Neutrophil (primary cell): Measurements from ENCODE around the gene IGDCC3.

Experiments used
- H3K27ac ChIP-seq: fragments of 200-600 bp; sonication (generic); 2 replicates; pipeline ENCODE4 v1.5.1; 2016; ENCODE audit warnings: mild to moderate bottlenecking, moderate library complexity
- H3K27me3 ChIP-seq: fragments of 200-600 bp; sonication (generic); 2 replicates; pipeline ENCODE4 v1.6.0; 2016; ENCODE audit warnings: mild to moderate bottlenecking
- H3K36me3 ChIP-seq: fragments of 200-600 bp; sonication (generic); 2 replicates; pipeline ENCODE4 v1.5.1; 2017
- H3K4me1 ChIP-seq, 2 experiments: fragments of 200-600 bp in 1 of 2; sonication (generic) in 1 of 2; 1 replicate in 1 of 2; 2 replicates in 1 of 2; pipeline versions ENCODE4 v1.5.1 to v1.6.1; 2013 to 2016; ENCODE audit warnings: low read depth in 1 of 2, low read length in 1 of 2, mild to moderate bottlenecking in 1 of 2, moderate library complexity in 1 of 2; ENCODE audit not compliant: control insufficient read depth in 1 of 2, insufficient read depth in 1 of 2
- H3K4me3 ChIP-seq, 2 experiments: fragments of 200-600 bp in 1 of 2; sonication (generic) in 1 of 2; 1 replicate in 1 of 2; 2 replicates in 1 of 2; pipeline ENCODE4 v1.5.1; 2013 to 2016; ENCODE audit warnings: low read depth in 1 of 2, low read length in 1 of 2, mild to moderate bottlenecking in 1 of 2, moderate library complexity in 1 of 2
- H3K9me3 ChIP-seq: fragments of 200-600 bp; sonication (generic); 2 replicates; pipeline ENCODE4 v1.5.1; 2016
- CTCF ChIP-seq: fragments of 200-600 bp; sonication (generic); IDR thresholded peaks from 2 replicates; pipeline ENCODE4 v1.5.1; 2016; ENCODE audit warnings: antibody characterized with exemption

IGDCC3 gene

GRCh38 chr15:65366122-65366892 is 11.5 kb downstream of the IGDCC3 start:
- peaks cover 64% of the 10 kb centered on the region for H3K27me3 ChIP-seq
- H3K27ac ChIP-seq = no peak overlapping the region
- H3K36me3 ChIP-seq = no peaks in the 10 kb centered on the region
- H3K9me3 ChIP-seq = no peaks in the 10 kb centered on the region
- no peaks in the 10 kb centered on the region for H3K4me1 ChIP-seq
- H3K4me3 ChIP-seq = no peak overlapping the region
- TF ChIP-seq CTCF = no peak

- Histone ChIP-seq H3K4me3 (no peak overlapping the region), H3K9me3 (no peaks in the 10 kb centered on the region)
Observed at GRCh38 chr15:65365229-65365628, 12.6 kb downstream of the IGDCC3 start.

GRCh38 chr15:65363766-65364165 is 14.0 kb downstream of the IGDCC3 start:
- no peak overlapping the region for H3K27ac ChIP-seq
- H3K9me3 ChIP-seq = no peaks in the 10 kb centered on the region
- no peak overlapping the region for H3K4me3 ChIP-seq
- H3K36me3 ChIP-seq = no peaks in the 10 kb centered on the region
- no peaks in the 10 kb centered on the region for H3K4me1 ChIP-seq
- peaks cover 77% of the 10 kb centered on the region for H3K27me3 ChIP-seq
- no peak for TF ChIP-seq CTCF

More at GRCh38 chr15:65365229-65365628, 12.6 kb downstream of the IGDCC3 start:
- H3K27me3 ChIP-seq = peaks cover 67% of the 10 kb centered on the region
- no peak overlapping the region for H3K27ac ChIP-seq
- no peaks in the 10 kb centered on the region for H3K4me1 ChIP-seq
- H3K36me3 ChIP-seq = no peaks in the 10 kb centered on the region
- TF ChIP-seq CTCF = no peak

GRCh38 chr15:65363306-65363705 is 14.5 kb downstream of the IGDCC3 start:
- TF ChIP-seq CTCF = no peak
- H3K9me3 ChIP-seq = no peaks in the 10 kb centered on the region
- H3K27me3 ChIP-seq = peaks cover 79% of the 10 kb centered on the region
- no peak overlapping the region for H3K4me3 ChIP-seq
- H3K27ac ChIP-seq = no peak overlapping the region
- no peaks in the 10 kb centered on the region for H3K4me1 ChIP-seq
- H3K36me3 ChIP-seq = no peaks in the 10 kb centered on the region

GRCh38 chr15:65362491-65362890 is 15.3 kb downstream of the IGDCC3 start:
- TF ChIP-seq CTCF = no peak
- Histone ChIP-seq H3K9me3 (no peaks in the 10 kb centered on the region), H3K36me3 (no peaks in the 10 kb centered on the region), H3K27ac (no peak overlapping the region), H3K4me1 (no peaks in the 10 kb centered on the region), H3K27me3 (peaks cover 83% of the 10 kb centered on the region), H3K4me3 (no peak overlapping the region)
